HG03558 (cell line): ENCODE results near the gene CRKL.

Experiments
- ATAC-seq: cut with Tn5 transposase; IDR thresholded peaks from one replicate; pipeline ENCODE4 v1.9.1; 2021; ENCODE audit warnings: moderate number of reproducible peaks; ENCODE audit not compliant: unreplicated experiment; ENCODE audit errors: extremely low read depth

CRKL gene

DNA sequence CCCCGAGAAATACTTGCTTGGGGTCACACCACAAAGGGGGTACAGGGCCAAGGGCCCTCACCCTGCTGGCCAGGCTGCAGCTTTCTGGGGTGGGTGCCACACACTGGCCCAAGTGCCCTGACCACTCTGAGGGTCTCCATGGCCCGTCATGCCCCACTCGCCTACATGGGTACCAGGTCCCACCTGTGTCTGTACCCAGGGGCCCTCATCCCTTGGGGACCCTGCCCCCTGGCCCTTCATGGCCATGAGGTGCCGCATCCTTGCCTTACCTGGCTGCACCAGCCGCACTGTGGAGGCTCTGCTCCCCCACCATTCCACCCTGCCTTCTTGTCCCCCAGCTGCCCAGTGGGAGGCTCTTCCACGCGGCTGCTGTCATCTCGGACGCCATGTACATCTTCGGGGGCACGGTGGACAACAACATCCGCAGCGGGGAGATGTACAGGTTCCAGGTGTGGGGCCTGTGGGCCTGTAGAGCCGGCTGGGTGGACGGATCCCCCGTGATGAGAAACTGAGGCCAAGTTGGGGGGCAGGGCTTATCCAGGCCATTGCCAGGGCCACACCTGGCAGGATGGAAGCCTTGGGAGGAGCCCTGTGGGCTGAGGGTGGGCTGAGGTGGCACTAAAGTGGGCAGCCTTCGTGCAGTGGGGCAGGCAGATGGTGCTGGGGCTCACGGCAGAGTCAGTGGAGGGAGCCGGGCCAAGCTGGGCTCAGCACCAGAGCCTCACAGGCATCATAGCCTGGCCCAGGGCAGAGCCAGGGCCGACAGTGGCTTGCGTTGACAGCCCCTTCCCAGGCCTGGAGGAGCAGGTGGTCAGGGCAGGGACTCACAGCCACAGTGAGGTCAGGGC, 75.5 kb downstream of the CRKL start:
- no peak for ATAC-seq

DNA sequence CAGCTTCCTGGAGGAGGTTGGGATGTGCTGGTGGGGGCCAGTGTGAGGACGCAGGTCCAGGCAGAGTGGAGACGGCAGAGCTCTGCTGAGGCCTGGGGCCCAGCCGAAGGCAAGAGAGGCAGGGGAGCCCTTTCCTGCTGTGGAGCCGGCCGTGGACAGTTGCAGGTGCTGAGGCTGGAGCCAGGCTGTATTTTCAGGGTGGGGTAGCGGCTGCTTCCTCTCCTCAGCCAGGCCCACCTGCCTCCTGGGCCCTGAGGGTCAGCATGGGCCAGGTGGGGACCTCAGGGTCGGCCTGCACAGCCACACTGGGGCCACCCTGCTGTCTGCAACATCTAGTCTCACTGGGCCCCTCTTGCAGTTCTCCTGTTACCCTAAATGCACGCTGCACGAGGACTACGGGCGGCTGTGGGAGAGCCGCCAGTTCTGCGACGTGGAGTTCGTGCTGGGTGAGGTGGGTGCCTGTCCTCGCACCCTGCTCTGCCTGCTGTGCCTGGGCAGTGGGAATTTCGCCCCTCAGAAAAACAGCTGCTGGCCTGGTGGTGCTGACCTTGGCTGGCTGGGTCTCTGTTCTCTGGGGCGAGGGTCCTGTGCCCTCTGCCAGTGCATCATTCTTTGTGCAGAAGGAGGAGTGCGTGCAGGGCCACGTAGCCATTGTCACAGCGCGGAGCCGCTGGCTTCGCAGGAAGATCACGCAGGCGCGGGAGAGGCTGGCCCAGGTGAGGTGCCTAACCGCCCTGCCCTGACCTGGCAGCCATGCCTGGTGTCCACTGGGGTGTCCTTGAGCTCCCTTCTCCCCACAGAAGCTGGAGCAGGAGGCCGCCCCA, 76.3 kb downstream of the CRKL start:
- no peak for ATAC-seq

DNA sequence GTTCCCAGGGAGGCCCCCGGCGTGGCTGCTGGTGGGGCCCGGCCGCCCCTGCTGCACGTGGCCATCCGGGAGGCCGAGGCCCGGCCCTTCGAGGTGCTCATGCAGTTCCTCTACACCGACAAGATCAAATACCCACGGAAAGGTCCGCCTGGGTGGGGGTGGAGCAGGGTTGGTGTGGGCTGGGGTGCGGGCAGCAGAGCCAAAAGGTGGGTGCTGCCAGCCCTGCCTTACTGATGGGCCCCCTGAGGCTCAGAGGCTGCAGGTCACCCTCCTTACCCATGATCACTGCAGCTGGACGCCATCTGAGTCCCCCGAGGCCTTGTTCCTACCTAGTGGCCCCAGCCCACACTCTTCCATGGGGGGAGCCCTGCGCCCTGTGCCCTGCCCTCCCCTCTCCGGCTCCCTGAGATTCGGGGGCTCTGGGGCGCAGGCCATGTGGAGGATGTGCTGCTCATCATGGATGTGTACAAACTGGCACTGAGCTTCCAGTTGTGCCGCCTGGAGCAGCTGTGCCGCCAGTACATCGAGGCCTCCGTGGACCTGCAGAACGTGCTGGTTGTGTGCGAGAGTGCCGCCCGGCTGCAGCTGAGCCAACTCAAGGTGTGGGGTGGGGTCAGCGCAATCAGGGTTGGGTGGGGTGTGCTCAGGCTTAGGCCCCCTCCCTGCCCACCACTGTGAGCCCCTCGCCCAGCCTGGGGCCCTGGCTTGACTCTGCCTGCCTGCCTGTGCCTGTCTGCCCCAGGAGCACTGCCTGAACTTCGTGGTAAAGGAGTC, 77.1 kb downstream of the CRKL start:
- no peak for ATAC-seq

DNA sequence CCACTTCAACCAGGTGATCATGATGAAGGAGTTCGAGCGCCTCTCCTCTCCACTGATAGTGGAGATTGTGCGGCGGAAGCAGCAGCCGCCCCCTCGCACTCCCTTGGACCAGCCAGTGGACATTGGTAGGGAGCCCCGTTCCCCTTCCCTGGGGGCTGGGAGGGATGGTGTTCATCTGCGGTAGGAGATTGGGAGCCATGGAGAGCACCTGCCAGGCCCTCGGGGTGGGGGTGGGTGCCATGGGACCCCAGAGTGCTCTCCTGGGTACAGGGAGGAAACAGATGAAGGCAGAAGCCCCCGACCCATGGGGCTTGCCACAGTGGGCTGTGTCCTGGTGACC, 77.7 kb downstream of the CRKL start:
- no peak for ATAC-seq

DNA sequence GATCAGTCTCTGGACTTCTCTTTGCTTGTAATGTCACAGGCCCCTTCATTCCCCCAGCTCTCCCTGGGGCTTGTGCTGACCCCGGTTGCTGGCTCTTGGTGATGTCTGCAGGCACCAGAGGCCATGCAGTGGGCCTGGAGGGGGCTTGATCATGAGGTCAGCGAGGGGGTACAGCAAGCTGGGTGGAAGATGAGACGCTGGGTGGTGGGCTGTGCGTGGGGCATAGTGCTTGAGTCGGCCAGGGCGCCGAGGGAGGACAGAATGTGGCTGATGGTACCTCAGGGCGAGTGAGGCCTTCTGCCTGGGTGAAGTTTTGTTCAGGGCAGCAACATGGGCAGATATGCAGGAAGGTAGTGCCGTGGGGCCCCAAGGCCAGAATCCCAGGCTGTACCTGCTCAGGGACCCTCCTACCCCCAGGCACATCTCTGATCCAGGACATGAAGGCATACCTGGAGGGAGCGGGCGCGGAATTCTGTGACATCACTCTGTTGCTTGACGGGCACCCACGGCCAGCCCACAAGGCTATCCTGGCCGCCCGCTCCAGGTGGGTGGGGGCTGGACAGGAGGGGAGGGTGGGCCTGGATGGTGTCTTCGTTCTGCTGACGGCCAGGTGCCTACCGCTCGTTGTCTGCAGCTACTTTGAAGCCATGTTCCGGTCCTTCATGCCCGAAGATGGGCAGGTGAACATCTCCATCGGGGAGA, 78.3 kb downstream of the CRKL start:
- ATAC-seq, result no peak

DNA sequence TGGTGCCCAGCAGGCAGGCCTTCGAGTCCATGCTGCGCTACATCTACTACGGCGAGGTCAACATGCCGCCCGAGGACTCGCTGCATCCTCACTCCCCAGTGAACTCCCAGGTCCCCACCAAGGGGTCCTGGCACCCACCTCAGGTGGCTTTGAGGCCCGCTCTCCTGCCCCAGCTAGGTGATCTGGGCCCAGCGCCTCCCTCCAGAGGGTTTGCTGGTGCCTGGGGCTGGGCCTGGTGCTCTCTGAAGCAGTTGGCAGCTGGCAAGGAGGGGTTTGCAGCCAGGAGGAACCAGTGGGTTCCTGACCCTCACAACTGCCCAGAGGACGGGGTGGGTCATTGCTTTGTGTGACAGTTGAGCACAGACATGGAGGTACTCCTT, 78.8 kb downstream of the CRKL start:
- ATAC-seq, result no peak

DNA sequence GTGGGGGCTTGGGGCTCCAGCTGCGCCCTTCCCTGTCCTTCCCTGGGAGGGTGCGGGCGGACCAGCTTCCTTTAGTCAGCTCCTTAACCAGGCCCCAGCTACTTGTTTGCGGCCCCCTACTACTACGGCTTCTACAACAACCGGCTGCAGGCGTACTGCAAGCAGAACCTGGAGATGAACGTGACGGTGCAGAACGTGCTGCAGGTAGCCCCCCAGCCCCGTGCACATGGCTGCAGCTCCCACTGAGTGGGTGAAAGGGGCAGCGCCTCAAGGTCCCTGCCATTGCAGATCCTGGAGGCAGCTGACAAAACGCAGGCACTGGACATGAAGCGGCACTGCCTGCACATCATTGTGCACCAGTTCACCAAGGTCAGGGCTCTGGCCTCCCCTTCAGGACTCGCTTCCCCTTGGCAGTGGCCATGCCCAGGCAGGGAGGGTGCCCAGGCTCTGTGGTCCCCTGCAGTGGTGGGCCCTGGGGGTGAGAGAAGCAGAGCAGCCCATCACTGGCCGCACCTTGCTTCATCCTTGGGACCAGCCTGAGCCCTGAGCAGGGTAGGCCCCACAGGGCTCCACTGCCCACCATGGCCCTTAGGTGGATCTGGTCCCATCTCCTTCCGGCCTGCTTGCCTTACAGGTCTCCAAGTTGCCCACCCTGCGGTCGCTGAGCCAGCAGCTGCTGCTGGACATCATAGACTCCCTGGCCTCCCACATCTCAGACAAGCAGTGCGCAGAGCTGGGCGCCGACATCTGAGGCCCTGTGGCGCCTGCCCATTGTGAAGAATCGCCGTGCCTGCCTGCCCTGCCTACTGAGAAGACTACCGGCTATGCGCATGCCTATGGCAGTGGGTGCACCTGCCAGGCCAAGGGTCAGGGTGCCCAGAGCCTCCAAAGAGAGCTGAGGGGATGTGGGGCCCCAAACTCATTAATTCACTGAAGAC, 79.7 kb downstream of the CRKL start:
- no peak for ATAC-seq

DNA sequence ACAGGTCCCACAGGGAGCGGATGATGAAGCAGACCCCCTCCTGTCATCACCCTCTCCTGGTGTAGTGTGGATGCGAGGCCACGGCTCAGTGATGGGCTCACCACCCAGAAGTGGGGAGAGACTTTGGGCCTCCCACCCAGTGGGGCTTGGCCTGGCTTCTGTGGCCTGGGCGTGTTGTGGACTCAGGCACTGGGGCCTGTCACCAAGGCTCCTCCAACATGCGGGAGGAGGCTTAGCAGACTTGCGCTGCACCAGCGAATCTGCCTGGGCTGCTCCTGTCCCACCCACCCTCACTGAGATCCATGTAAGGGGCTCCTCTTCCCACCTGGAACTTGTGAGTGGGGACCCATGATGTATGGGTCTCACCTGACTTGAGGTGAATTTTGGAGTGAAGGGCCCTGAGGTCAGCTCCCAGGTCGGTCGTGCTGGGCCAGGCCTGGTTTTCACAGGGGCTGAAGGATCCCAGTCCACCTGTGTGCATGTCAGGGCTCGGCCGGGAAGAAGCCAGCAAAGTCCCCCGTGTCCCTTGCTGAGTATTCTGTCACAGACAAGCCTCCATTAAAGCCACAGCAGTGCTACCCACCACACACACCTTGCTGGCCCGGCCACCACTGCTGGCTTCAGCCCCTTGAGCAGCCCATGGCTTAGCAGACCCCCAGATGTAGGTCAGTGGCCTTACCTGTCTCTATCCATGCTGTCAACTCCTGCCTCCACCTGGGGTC, 80.5 kb downstream of the CRKL start:
- ATAC-seq, result no peak

DNA sequence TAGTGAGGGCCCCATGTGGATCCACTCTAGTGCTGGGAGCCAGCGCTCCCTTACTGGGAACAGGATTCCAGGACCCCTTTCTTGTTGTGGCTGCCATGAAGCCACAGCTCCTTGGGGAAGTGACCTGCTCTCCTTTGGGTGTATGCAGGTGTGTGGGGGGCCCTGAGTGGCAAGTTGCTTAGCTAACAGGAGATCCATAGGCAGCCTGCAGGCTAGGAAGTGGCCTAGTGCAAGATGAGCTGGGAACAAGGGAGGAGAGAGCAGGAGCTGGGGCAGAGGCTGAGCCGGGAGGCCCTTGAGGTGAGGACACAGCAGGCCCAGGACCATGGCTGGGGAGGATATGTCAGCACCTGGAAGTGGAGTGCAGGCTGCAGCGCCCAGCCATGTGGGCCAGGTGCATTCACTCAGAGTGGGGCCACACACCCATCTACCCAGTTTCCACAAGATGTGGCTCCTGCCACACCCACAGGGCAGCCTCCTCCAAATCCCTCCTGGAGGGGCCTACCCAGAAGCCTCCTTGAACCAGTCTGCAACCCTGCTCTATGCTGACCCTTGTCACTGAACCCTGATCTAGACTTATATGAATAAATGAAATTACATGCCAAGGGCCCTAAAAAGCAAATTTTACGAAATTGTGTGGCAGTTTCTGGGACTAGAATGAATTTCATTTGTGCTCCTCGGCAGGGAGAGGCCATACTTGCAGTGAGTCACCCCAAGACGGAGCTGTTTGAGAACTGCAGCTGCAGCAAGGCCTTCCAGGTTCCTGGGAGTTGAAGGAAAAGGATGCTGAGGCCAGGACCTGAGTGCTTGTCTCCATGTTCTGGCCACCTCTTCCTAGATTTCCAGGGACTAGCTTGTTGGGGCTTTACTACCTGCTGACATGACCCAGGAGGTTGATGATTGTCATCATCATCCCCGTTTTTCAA, 81.5 kb downstream of the CRKL start:
- ATAC-seq, result no peak

DNA sequence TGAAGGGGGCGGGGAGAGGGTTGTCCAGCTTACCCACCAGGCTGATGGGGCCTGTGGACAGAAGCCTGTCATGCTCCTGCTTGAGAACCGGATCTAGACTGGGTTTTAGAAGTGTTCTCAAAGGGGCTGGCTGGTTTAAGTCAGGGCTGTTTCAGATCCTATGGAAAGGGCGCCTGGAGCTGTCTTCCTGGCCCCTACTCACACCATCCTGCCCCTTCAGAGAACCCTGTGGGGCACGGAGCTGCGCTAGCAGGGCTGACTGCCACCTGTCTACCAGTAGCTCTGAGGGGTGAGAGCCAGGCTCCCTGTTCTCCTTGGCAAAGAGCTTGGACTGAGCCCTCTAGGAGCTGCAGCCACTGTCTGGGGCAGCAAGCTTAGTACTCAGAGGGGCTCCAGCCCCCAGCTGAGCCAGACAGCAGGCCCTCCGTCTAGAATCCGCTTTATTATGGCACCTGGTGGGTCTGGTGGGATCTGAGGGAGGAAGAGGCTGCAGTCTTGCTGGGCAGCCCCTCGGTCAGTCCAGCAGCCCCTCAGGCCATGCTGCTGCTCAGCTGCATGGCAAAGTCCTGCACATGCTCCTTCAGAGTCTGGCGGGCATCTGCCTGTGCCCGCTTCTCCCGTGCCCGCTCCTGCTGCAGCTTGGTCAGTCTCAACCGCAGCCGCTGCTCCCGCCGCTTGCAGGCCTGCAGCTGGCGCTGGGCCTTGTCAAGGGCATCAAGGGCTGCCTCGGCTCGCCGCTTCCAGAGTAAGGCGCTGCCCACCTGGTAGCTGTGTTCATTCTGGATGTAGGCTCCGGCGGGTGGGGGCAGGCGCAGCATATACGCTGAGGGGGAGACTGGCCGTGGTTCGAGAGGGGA, 82.4 kb downstream of the CRKL start:
- no peak for ATAC-seq

DNA sequence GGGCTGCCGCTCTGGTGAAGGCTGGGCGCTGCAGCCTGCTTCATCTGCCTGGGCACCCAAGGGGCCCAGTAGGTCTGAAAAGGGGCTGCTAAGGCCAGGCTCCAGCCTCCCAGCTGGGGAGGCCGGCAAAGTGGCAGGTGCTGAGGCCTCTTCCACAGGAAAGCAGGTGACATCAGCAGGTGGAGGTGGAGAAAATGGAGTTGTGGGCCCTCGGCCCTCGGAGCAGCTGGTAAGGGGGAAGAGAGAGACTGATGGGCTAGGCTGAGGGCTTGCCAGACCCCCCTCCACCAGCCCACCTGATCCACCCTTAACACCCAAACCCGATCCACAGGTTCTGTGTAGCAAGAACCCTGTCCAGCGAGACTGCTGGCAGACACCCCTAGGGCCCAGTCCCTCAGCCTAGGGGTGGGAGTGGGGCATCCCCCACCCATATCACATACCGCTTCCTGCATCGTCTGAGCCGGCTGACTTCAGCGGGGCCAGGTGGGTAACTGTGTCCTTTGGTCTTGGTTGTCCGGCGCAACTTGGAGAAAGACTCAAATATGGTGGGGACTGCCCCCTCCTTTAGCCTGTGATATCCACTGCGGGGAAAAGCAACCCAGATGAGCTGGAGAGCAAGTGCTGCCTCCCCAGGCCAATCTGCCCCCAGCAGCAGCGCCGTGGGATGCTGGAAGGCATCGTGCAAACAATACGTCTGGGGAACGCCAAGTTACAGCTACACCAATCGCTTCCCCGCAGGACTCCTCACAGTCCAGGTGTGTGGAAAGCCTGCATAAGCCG, 83.2 kb downstream of the CRKL start:
- no peak for ATAC-seq

DNA sequence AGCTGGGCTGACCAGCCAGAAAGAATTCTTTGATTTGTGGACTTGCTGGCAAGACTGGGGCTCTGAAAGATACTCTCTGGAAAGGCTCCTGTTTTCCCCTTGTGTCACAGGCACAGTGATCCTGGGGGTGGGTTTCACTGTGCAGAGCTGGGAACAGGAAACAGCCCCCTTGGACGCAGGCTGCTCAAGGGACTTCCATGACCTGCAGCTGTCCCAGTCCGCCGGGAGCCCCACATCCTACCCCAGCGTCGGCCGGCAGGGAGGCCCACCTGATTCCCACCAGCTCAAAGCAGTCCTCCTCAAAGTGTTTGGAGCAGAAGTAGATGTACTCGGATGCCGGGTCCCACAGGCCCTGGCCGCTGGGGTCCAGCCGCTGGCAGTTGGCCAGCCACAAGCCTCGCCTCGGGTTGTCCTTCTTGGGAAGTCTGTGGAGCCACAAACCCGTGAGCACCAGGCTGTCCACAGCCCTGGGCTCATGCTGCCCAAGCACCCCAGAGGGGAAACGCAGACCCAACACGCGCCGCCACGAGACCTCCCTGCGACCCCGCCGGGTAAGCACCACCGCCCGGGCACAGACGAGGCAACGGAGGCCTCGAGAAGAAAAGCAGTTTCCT, 83.9 kb downstream of the CRKL start:
- ATAC-seq, result no peak

DNA sequence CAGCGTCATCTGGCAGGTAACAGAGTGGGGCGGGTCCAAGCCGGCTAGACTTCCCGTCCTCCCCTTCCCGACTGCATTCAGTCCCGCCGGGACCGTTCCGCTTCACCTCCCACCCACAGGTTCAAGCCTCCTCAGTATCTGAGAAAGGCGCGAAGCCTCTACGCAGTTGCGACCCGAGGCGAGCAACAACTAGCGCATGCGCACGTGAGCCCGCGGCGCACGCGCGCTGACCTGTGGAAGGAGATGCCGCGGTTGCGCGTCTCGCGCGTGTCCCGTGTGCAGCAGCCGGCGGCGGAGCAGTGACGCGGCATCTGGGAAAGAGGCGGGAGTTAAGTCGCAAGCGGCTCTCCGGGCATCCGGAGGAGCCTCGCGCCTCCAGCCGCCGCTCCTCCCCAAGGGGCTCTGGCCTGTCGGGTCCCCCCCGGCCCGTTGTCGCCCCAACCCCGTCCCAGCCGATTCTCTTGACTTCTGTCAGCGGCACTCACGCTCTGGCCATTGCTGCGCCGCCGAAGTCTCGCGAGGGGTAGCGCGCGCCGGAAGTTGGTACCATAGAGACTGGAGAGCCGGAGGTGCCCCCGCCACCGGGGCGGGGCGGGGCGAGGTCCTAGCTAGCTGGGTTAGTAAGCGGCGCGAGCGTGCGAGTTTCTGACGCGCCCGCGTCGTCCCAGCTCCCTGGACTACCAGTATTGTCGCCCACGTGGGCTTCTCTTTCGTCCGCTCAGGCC, 84.6 kb downstream of the CRKL start, which contains the start of gene THAP7:
Gene THAP7, minus strand, starts transcription at position 518 of the 725 bp plus-strand sequence. Its CDS starts 207 bp downstream, at position 311.
- peak; percentile 59 for ATAC-seq
